H9 (cell line): ENCODE measurements around the gene MPHOSPH10. TPM values are rescaled to one million over a fixed set of nuclear protein-coding genes. Genes with fewer than 3 reads are reported as not detected.

Source experiments
- DNase-seq: peaks from one replicate; pipeline ENCODE4 v3.0.0-alpha.2; 2017
- H2AFZ ChIP-seq: one replicate; pipeline ENCODE4 v1.6.1; 2013; ENCODE audit warnings: mild to moderate bottlenecking, low read length, control low read depth, moderate library complexity
- H2AK5ac ChIP-seq: 2 replicates; pipeline ENCODE4 v1.6.1; 2013; ENCODE audit warnings: low read length, control low read depth, mixed read lengths; ENCODE audit not compliant: insufficient read length
- H2BK120ac ChIP-seq: one replicate; pipeline ENCODE4 v1.6.1; 2013; ENCODE audit warnings: low read depth, mild to moderate bottlenecking, low read length, control low read depth, inconsistent platforms; ENCODE audit not compliant: poor library complexity, severe bottlenecking
- H2BK12ac ChIP-seq: 2 replicates; pipeline ENCODE4 v1.6.1; 2013; ENCODE audit warnings: low read length, control low read depth, mixed read lengths, low read depth; ENCODE audit not compliant: insufficient read length
- H2BK15ac ChIP-seq: 2 replicates; pipeline ENCODE4 v1.6.1; 2013; ENCODE audit warnings: low read depth, low read length, control low read depth
- H2BK20ac ChIP-seq: one replicate; pipeline ENCODE4 v1.6.1; 2013; ENCODE audit warnings: low read depth, mild to moderate bottlenecking, low read length, control low read depth, inconsistent platforms; ENCODE audit not compliant: poor library complexity, severe bottlenecking
- H2BK5ac ChIP-seq: 2 replicates; pipeline ENCODE4 v1.6.1; 2013; ENCODE audit warnings: low read length, control low read depth, mixed read lengths; ENCODE audit not compliant: insufficient read length
- H3K14ac ChIP-seq: 2 replicates; pipeline ENCODE4 v1.6.1; 2013; ENCODE audit warnings: low read length, control low read depth; ENCODE audit not compliant: insufficient read depth
- H3K18ac ChIP-seq: 2 replicates; pipeline ENCODE4 v1.6.1; 2013; ENCODE audit warnings: low read depth, mild to moderate bottlenecking, mixed read lengths, low read length, control low read depth; ENCODE audit not compliant: insufficient read length
- H3K23ac ChIP-seq: 2 replicates; pipeline ENCODE4 v1.6.1; 2013; ENCODE audit warnings: low read length, control low read depth, mixed read lengths, low read depth; ENCODE audit not compliant: insufficient read length
- H3K23me2 ChIP-seq: 2 replicates; pipeline ENCODE4 v1.6.1; 2013; ENCODE audit warnings: low read depth, mild to moderate bottlenecking, mixed read lengths, low read length, control low read depth; ENCODE audit not compliant: insufficient read length, poor library complexity, severe bottlenecking
- H3K27ac ChIP-seq: 2 replicates; pipeline ENCODE4 v1.5.1; 2013; ENCODE audit warnings: low read length, control low read depth, mixed read lengths, low read depth; ENCODE audit not compliant: insufficient read length
- H3K27me3 ChIP-seq: 2 replicates; pipeline ENCODE4 v1.6.1; 2013; ENCODE audit warnings: low read length, control low read depth, inconsistent platforms; ENCODE audit not compliant: insufficient read depth
- H3K4ac ChIP-seq: 2 replicates; pipeline ENCODE4 v1.6.1; 2013; ENCODE audit warnings: low read depth, mild to moderate bottlenecking, control low read depth, inconsistent platforms, low read length, moderate library complexity
- H3K4me1 ChIP-seq: 2 replicates; pipeline ENCODE4 v1.6.1; 2013; ENCODE audit warnings: low read length, control low read depth, inconsistent platforms; ENCODE audit not compliant: insufficient read depth
- H3K4me2 ChIP-seq: 2 replicates; pipeline ENCODE4 v1.6.1; 2013; ENCODE audit warnings: low read length, control low read depth, mixed read lengths; ENCODE audit not compliant: insufficient read length, insufficient read depth
- H3K56ac ChIP-seq: 2 replicates; pipeline ENCODE4 v1.6.1; 2013; ENCODE audit warnings: low read depth, mild to moderate bottlenecking, mixed read lengths, low read length, control low read depth; ENCODE audit not compliant: insufficient read length
- H3K79me1 ChIP-seq: 2 replicates; pipeline ENCODE4 v1.6.1; 2013; ENCODE audit warnings: low read depth, mild to moderate bottlenecking, moderate library complexity, low read length, control low read depth, inconsistent platforms; ENCODE audit not compliant: insufficient read depth, poor library complexity, severe bottlenecking
- H3K79me2 ChIP-seq: 2 replicates; pipeline ENCODE4 v1.6.1; 2013; ENCODE audit warnings: low read length, control low read depth, inconsistent platforms; ENCODE audit not compliant: insufficient read depth
- H3K9ac ChIP-seq: 2 replicates; pipeline ENCODE4 v1.6.1; 2013; ENCODE audit warnings: low read length, control low read depth, mixed read lengths; ENCODE audit not compliant: insufficient read length; ENCODE audit errors: extremely low read depth
- H3K9me3 ChIP-seq: one replicate; pipeline ENCODE4 v1.6.1; 2013; ENCODE audit warnings: low read depth, low read length, inconsistent platforms; ENCODE audit not compliant: control insufficient read depth
- H3T11ph ChIP-seq: one replicate; pipeline ENCODE4 v1.6.1; 2013; ENCODE audit warnings: mild to moderate bottlenecking, low read length, control low read depth, inconsistent platforms
- H4K20me1 ChIP-seq: one replicate; pipeline ENCODE4 v1.6.1; 2013; ENCODE audit not compliant: control insufficient read depth, insufficient read length, insufficient read depth
- H4K5ac ChIP-seq: 2 replicates; pipeline ENCODE4 v1.6.1; 2013; ENCODE audit warnings: low read depth, mild to moderate bottlenecking, mixed read lengths, low read length, control low read depth; ENCODE audit not compliant: insufficient read length
- H4K8ac ChIP-seq: replicated peaks from 2 replicates; pipeline ENCODE4 v1.6.1; 2013; ENCODE audit warnings: low read length, control low read depth, mixed read lengths, low read depth; ENCODE audit not compliant: insufficient read length
- H4K91ac ChIP-seq: 2 replicates; pipeline ENCODE4 v1.6.1; 2013; ENCODE audit warnings: low read depth, mild to moderate bottlenecking, moderate library complexity, mixed read lengths, low read length, control low read depth; ENCODE audit not compliant: insufficient read length
- H3K27ac Mint-ChIP-seq, 3 experiments: 2 replicates in 2 of 3; 3 replicates in 1 of 3; pipeline ENCODE4 v1.8.0; 2020 to 2021; ENCODE audit warnings: mixed read lengths in 3 of 3, mild to moderate bottlenecking in 1 of 3, moderate library complexity in 1 of 3
- H3K27me3 Mint-ChIP-seq: 2 replicates; pipeline ENCODE4 v1.8.0; 2021; ENCODE audit warnings: low read depth, mild to moderate bottlenecking, moderate library complexity, mixed read lengths
- H3K36me3 Mint-ChIP-seq, 3 experiments: 2 replicates in 2 of 3; 3 replicates in 1 of 3; pipeline ENCODE4 v1.8.0; 2020 to 2021; ENCODE audit warnings: low read depth in 3 of 3, mixed read lengths in 3 of 3; ENCODE audit not compliant: insufficient read depth in 1 of 3
- H3K4me1 Mint-ChIP-seq, 2 experiments: 2 replicates each; pipeline ENCODE4 v1.8.0; 2020; ENCODE audit warnings: mixed read lengths in 2 of 2
- H3K4me3 Mint-ChIP-seq, 2 experiments: 2 replicates in 1 of 2; 3 replicates in 1 of 2; pipeline ENCODE4 v1.8.0; 2020 to 2021; ENCODE audit warnings: mild to moderate bottlenecking in 2 of 2, mixed read lengths in 2 of 2, moderate library complexity in 1 of 2
- H3K9me3 Mint-ChIP-seq, 2 experiments: 2 replicates in 1 of 2; 3 replicates in 1 of 2; pipeline ENCODE4 v1.8.0; 2020; ENCODE audit warnings: mild to moderate bottlenecking in 2 of 2, mixed read lengths in 2 of 2, moderate library complexity in 1 of 2
- WGBS: extraction: QIAGEN DNeasy Blood & Tissue Kit; methylation state at CpG from one replicate; pipeline ENCODE4 v1.1.7; 2013; ENCODE audit warnings: missing lambda C conversion rate, low lambda C conversion rate, mixed read lengths; ENCODE audit not compliant: insufficient read length; ENCODE audit errors: extremely low coverage; 5-methylcytosine and 5-hydroxymethylcytosine counted together
- total RNA-seq: library from RNA; stranded (reverse); gene quantifications from 2 replicates; pipeline ENCODE4 v1.2.1, GENCODE V29; 2021
- TF ChIP-seq, protein P1 (sequence below): fragments of 200-600 bp; sonication (generic); conservative IDR thresholded peaks from 3 replicates; pipeline ENCODE4 v1.8.0; 2021; ENCODE audit warnings: antibody characterized with exemption, mild to moderate bottlenecking

MPHOSPH10 gene
- total RNA-seq, 1 experiment from 2014 or later, result 42.1 TPM

DNA sequence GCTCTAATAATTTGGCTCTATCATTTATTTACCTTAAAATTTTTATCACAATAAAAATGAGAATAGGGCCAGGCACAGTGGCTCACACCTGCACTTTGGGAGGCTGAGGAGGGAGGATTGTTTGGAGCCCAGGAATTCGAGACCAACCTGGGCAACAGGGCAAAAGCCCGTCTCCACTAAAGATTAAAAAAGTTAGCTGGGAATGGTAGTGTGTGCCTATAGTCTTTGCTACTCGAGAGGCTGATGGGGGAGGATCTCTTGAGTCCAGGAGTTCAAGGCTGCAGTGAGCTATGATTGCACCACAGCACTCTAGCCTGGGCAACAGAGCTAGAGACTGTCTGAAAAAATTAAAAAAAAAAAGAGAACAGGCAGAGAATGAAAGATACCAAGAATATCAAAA is 5.7 kb downstream of the MPHOSPH10 start:
- no peak for DNase-seq
- no peak overlapping the region for H3K27ac ChIP-seq
- H3K14ac ChIP-seq, result no peak overlapping the region
- H3K23ac ChIP-seq, result no peak overlapping the region
- H3K18ac ChIP-seq, result no peak overlapping the region
- H3K36me3 Mint-ChIP-seq, result peaks cover 18 to 65% (median 64%) of the 10 kb centered on the region in 3 experiments
- no peaks in the 10 kb centered on the region for H4K20me1 ChIP-seq
- H3K23me2 ChIP-seq, result peaks cover 3% of the 10 kb centered on the region
- H4K91ac ChIP-seq, result no peak overlapping the region
- H4K8ac ChIP-seq, result no peak overlapping the region
- no peaks in the 10 kb centered on the region for H3K9me3 Mint-ChIP-seq
- H2BK120ac ChIP-seq, result no peak overlapping the region
- H3K27me3 ChIP-seq, result no peaks in the 10 kb centered on the region
- H3K27ac Mint-ChIP-seq, result no peak overlapping the region
- H3K4ac ChIP-seq, result no peak overlapping the region
- no peak overlapping the region for H3T11ph ChIP-seq
- H2BK12ac ChIP-seq, result no peak overlapping the region
- no CpG with 5 or more reads among the region's 3 CpGs for WGBS
- no peak overlapping the region for H3K4me3 Mint-ChIP-seq
- no peaks in the 10 kb centered on the region for H3K27me3 Mint-ChIP-seq
- no peak overlapping the region for H3K56ac ChIP-seq
- H3K79me1 ChIP-seq, result peaks cover 4% of the 10 kb centered on the region
- no peak overlapping the region for H2AFZ ChIP-seq
- H4K5ac ChIP-seq, result no peak overlapping the region
- no peaks in the 10 kb centered on the region for H3K9me3 ChIP-seq
- no peak overlapping the region for H3K9ac ChIP-seq
- no peak overlapping the region for H3K4me2 ChIP-seq
- no peaks in the 10 kb centered on the region for H3K4me1 Mint-ChIP-seq
- TF ChIP-seq, protein P1, sequence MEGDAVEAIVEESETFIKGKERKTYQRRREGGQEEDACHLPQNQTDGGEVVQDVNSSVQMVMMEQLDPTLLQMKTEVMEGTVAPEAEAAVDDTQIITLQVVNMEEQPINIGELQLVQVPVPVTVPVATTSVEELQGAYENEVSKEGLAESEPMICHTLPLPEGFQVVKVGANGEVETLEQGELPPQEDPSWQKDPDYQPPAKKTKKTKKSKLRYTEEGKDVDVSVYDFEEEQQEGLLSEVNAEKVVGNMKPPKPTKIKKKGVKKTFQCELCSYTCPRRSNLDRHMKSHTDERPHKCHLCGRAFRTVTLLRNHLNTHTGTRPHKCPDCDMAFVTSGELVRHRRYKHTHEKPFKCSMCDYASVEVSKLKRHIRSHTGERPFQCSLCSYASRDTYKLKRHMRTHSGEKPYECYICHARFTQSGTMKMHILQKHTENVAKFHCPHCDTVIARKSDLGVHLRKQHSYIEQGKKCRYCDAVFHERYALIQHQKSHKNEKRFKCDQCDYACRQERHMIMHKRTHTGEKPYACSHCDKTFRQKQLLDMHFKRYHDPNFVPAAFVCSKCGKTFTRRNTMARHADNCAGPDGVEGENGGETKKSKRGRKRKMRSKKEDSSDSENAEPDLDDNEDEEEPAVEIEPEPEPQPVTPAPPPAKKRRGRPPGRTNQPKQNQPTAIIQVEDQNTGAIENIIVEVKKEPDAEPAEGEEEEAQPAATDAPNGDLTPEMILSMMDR, result no peak
- H2BK5ac ChIP-seq, result no peak overlapping the region
- no peak overlapping the region for H2BK15ac ChIP-seq
- peaks cover 4% of the 10 kb centered on the region; the same call in 1 of the 2 replicates for H3K79me2 ChIP-seq
- no peak overlapping the region for H2AK5ac ChIP-seq
- H3K4me1 ChIP-seq, result no peaks in the 10 kb centered on the region
- H2BK20ac ChIP-seq, result no peak overlapping the region
